Nephron (organoid): ENCODE measurements around the gene FLRT2.

Experiments used
- H3K27ac Mint-ChIP-seq, 3 experiments: 2 replicates each; pipeline ENCODE4 v1.8.0; 2020; ENCODE audit warnings: mixed read lengths in 3 of 3, mild to moderate bottlenecking in 2 of 3, moderate library complexity in 1 of 3
- H3K27me3 Mint-ChIP-seq: 2 replicates; pipeline ENCODE4 v1.8.0; 2021; ENCODE audit warnings: low read depth, mild to moderate bottlenecking, moderate library complexity, mixed read lengths
- H3K36me3 Mint-ChIP-seq: 2 replicates; pipeline ENCODE4 v1.8.0; 2020; ENCODE audit warnings: low read depth, mixed read lengths
- H3K4me1 Mint-ChIP-seq: 2 replicates; pipeline ENCODE4 v1.8.0; 2020; ENCODE audit warnings: mixed read lengths
- H3K4me3 Mint-ChIP-seq, 3 experiments: 2 replicates each; pipeline ENCODE4 v1.8.0; 2020; ENCODE audit warnings: mild to moderate bottlenecking in 3 of 3, mixed read lengths in 3 of 3, moderate library complexity in 2 of 3
- H3K9me3 Mint-ChIP-seq: 2 replicates; pipeline ENCODE4 v1.8.0; 2020; ENCODE audit warnings: mixed read lengths
- TF ChIP-seq, protein P1 (sequence below), 3 experiments: fragments of 200-600 bp; sonication (generic); IDR thresholded peaks; one replicate each; pipeline ENCODE4 v1.5.0; 2021; ENCODE audit warnings: antibody characterized with exemption in 3 of 3; ENCODE audit not compliant: unreplicated experiment in 3 of 3

The FLRT2 gene

DNA sequence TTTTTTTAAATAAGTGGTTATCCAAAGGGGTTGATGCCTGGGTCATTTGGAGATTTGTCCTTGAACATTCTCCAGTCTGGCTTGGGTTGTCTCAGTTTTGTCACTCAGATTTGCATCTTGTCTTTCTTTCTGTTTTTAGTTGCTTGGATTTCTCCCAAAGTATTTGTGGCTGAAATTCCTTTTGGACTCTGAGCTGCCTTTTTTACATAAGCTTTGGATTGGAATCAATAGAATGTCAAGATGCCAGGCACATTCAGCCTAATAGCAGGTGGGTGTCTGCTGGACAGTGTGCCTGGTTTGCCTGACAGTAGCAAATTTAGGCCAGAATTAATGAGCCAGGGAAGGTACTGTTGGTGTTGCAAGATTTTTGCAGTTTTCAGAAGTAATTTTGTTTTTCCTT, 50.0 kb downstream of the FLRT2 start:
- peak overlapping the region; percentile 32 to 89 (median 57) for H3K27ac Mint-ChIP-seq
- TF ChIP-seq, protein P1, sequence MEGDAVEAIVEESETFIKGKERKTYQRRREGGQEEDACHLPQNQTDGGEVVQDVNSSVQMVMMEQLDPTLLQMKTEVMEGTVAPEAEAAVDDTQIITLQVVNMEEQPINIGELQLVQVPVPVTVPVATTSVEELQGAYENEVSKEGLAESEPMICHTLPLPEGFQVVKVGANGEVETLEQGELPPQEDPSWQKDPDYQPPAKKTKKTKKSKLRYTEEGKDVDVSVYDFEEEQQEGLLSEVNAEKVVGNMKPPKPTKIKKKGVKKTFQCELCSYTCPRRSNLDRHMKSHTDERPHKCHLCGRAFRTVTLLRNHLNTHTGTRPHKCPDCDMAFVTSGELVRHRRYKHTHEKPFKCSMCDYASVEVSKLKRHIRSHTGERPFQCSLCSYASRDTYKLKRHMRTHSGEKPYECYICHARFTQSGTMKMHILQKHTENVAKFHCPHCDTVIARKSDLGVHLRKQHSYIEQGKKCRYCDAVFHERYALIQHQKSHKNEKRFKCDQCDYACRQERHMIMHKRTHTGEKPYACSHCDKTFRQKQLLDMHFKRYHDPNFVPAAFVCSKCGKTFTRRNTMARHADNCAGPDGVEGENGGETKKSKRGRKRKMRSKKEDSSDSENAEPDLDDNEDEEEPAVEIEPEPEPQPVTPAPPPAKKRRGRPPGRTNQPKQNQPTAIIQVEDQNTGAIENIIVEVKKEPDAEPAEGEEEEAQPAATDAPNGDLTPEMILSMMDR (IDR thresholded peaks at IDR 0.05; ENCODE audit: unreplicated experiment in 3 of 3), result no peak
- H3K4me3 Mint-ChIP-seq, result peak overlapping the region in 1 of 3 experiments; percentile 34
- peaks cover 89% of the 10 kb centered on the region for H3K4me1 Mint-ChIP-seq
- peaks cover 37% of the 10 kb centered on the region for H3K36me3 Mint-ChIP-seq
- no peaks in the 10 kb centered on the region for H3K27me3 Mint-ChIP-seq
- H3K9me3 Mint-ChIP-seq, result no peaks in the 10 kb centered on the region

DNA sequence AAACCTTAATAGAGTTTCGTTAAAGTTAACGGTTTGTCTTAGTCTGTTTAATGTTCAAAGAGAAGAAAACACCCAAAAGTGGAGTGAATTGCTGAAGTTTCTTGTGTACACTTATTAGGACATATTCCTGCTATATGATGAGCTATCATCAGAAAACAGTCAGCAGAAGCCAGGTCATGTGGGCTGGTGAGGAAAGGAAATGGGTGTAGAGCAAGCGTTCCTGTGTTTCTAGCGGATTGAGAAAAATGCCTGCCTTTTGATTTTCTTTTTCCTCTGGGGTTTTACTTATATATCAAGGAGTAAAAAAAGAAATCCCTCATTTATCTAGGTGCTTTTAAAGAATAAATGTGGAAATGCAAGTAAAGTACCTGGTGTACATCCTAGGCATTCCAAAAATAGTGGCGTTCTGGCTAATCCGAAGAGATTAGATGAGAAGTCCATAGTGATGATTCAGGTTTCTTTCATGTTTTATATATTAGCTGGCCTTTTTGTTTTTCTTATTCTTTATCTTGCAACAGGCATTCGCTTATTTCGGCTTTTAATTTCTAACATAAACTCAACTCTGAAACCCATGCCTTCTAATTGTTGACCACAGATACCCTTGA, 50.7 kb downstream of the FLRT2 start:
- TF ChIP-seq, protein P1 (IDR thresholded peaks at IDR 0.05; ENCODE audit: unreplicated experiment in 3 of 3), result no peak
- Mint-ChIP-seq H3K4me1 (peaks cover 85% of the 10 kb centered on the region), H3K9me3 (no peaks in the 10 kb centered on the region), H3K27ac (peak overlapping the region; percentile 32 to 84 (median 43)), H3K4me3 (peak overlapping the region in 1 of 3 experiments; percentile 29), H3K36me3 (peaks cover 44% of the 10 kb centered on the region), H3K27me3 (no peaks in the 10 kb centered on the region)

DNA sequence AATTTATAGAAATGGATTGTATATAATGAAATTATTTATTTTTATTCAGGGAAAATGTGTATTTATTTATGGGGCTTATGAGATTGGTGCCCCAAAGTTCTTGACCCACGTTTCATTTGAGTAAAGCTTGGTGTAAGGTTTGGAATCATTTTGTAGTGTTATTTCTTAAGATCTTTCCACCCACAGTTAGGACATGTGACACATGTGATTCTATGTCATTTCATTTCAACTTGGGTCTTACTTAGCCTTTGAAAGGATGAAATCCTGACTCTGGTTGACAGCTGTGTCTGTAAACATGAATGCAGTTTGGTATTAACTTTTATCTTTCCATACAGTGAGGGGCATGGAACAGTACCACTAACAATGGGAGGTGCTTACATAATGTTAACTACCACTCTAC, 51.7 kb downstream of the FLRT2 start:
- Mint-ChIP-seq H3K27ac (peak overlapping the region in 2 of 3 experiments; percentile 24 to 52), H3K4me1 (peaks cover 78% of the 10 kb centered on the region), H3K36me3 (peaks cover 45% of the 10 kb centered on the region), H3K4me3 (no peak overlapping the region), H3K9me3 (no peaks in the 10 kb centered on the region), H3K27me3 (no peaks in the 10 kb centered on the region)
- TF ChIP-seq, protein P1 (IDR thresholded peaks at IDR 0.05; ENCODE audit: unreplicated experiment in 3 of 3), result no peak

DNA sequence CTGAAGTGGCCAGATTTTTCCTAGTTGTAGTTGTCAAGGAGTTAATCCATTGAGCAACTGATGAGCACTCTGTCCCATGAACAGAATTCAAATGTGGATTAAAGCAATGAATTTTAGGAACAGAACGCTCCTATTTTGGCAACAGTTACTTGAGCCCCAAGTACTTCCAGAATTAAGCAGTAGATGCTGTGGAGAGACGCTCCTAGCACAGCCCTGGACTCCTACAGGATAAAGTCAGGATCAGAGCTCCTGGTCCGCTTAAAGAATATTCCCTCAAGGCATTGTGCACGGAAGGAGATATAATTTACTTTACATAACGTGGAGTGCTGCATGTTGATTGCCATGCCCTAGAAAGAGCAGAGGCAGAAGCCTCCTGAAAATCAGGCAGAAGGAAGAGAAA, 53.4 kb downstream of the FLRT2 start:
- TF ChIP-seq, protein P1 (IDR thresholded peaks at IDR 0.05; ENCODE audit: unreplicated experiment in 3 of 3), result no peak
- Mint-ChIP-seq H3K4me1 (peaks cover 75% of the 10 kb centered on the region), H3K27me3 (no peaks in the 10 kb centered on the region), H3K9me3 (peaks cover 2% of the 10 kb centered on the region), H3K27ac (peak overlapping the region; percentile 58 to 84 (median 82)), H3K36me3 (peaks cover 54% of the 10 kb centered on the region), H3K4me3 (peak overlapping the region in 1 of 3 experiments; percentile 12)

DNA sequence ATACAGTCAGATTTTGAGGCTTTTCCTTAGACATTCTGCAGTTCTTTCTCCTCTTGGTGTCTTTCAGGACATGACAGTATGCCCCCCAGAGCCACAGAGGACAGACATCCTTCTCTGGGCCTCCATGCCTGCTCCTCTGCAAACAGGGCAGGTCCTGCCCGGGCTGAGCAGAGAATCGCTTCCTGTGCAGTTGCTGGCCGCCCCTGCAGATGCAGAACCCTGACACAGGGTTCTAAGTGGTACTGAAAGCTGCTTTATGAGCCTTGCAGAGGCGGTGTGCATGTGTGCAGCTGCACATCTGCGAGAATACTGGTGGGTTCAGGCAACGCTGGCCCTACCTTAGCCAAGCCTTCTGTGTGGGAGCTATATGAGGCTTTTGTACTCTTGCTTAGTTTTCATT, 54.5 kb downstream of the FLRT2 start:
- no peaks in the 10 kb centered on the region for H3K27me3 Mint-ChIP-seq
- peaks cover 10% of the 10 kb centered on the region for H3K9me3 Mint-ChIP-seq
- peaks cover 63% of the 10 kb centered on the region for H3K36me3 Mint-ChIP-seq
- H3K27ac Mint-ChIP-seq, result peak overlapping the region; percentile 35 to 82 (median 65)
- H3K4me1 Mint-ChIP-seq, result peaks cover 64% of the 10 kb centered on the region
- TF ChIP-seq, protein P1 (IDR thresholded peaks at IDR 0.05; ENCODE audit: unreplicated experiment in 3 of 3), result no peak
- H3K4me3 Mint-ChIP-seq, result no peak overlapping the region

DNA sequence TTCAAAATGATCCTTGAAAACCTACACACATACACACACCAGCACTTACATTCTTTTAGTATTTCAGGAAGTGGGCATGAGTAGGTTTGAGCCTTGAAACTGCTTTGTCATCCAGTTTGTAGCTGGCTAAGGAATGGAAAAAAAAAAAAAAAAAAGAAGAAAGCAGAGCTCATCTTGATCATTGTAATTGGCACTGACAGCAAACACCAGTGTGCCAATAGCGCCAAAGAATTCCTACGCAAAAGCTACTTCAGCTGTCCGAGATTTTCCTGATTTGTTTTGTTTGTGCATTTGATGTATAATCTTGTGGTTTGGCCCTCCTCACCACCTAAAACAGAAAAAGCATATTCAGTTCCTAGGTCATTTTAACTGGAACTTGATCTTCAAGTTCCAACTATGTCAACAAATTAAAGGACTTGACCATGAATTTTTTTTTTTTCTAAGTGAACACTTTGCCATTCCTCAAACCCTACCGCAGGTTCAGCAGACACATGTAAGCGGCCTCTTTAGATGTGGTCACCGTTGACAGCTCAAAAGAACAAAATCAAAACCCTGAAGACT, 57.3 kb downstream of the FLRT2 start:
- Mint-ChIP-seq H3K36me3 (peaks cover 70% of the 10 kb centered on the region), H3K9me3 (peaks cover 21% of the 10 kb centered on the region), H3K4me1 (peaks cover 42% of the 10 kb centered on the region), H3K4me3 (no peak overlapping the region), H3K27ac (peak overlapping the region; percentile 30 to 67 (median 48)), H3K27me3 (no peaks in the 10 kb centered on the region)
- TF ChIP-seq, protein P1 (IDR thresholded peaks at IDR 0.05; ENCODE audit: unreplicated experiment in 3 of 3), result no peak
